K562 (cell line): ENCODE measurements around the gene ZCWPW1. TPM values are rescaled to one million over a fixed set of nuclear protein-coding genes. Genes with fewer than 3 reads are reported as not detected.

Experiments
- ASH1L ChIP-seq: fragments of 450-650 bp; IDR thresholded peaks from 2 replicates; pipeline ENCODE4 v1.6.1; 2018; ENCODE audit warnings: borderline replicate concordance, mild to moderate bottlenecking, low read depth; ENCODE audit not compliant: partially characterized antibody
- ATF1 ChIP-seq, 2 experiments: fragments of 450-650 bp in 1 of 2; IDR thresholded peaks; 2 replicates each; pipeline ENCODE4 v1.6.1; 2016; ENCODE audit warnings: missing compliant biosample characterization in 1 of 2, missing genetic modification characterization in 1 of 2
- BCLAF1 ChIP-seq, 2 experiments: fragments of 450-650 bp in 1 of 2; IDR thresholded peaks; 2 replicates each; pipeline ENCODE4 v1.6.1; 2011 to 2017; ENCODE audit warnings: low read depth in 2 of 2, antibody characterized with exemption in 1 of 2, borderline replicate concordance in 1 of 2, low read length in 1 of 2, mild to moderate bottlenecking in 1 of 2, mixed read lengths in 1 of 2; ENCODE audit not compliant: control insufficient read depth in 1 of 2
- CTCF ChIP-seq, 3 experiments: IDR thresholded peaks in 2 of 3; conservative IDR thresholded peaks in 1 of 3; 2 replicates each; pipeline ENCODE4 v1.5.1; 2011 to 2012; ENCODE audit warnings: low read length in 3 of 3, mild to moderate bottlenecking in 3 of 3, control low read depth in 2 of 3, improper control_type of control experiment in 1 of 3, inconsistent platforms in 1 of 3, low read depth in 1 of 3, mixed read lengths in 1 of 3, moderate library complexity in 1 of 3; ENCODE audit not compliant: insufficient read depth in 2 of 3
- HDAC2 ChIP-seq: fragments of 450-650 bp; IDR thresholded peaks from 2 replicates; pipeline ENCODE4 v1.6.1; 2016; ENCODE audit warnings: mild to moderate bottlenecking
- NKRF ChIP-seq: fragments of 450-650 bp; IDR thresholded peaks from 2 replicates; pipeline ENCODE4 v1.6.1; 2016; ENCODE audit warnings: borderline replicate concordance
- RAD51 ChIP-seq: fragments of 450-650 bp; IDR thresholded peaks from 2 replicates; pipeline ENCODE4 v1.7.1; 2016; ENCODE audit warnings: low read depth, mild to moderate bottlenecking, borderline replicate concordance
- SMAD3 ChIP-seq: fragments of 450-650 bp; formaldehyde crosslinking; conservative IDR thresholded peaks from 2 replicates; pipeline ENCODE4 v1.4.0; 2020; ENCODE audit warnings: mild to moderate bottlenecking
- USF2 ChIP-seq: sonication (generic); formaldehyde crosslinking; IDR thresholded peaks from 2 replicates; pipeline ENCODE4 v1.5.0; 2020; ENCODE audit warnings: missing genetic modification reagents
- ZMIZ1 ChIP-seq, 2 experiments: fragments of 150-350 bp in 1 of 2; IDR thresholded peaks; 2 replicates each; pipeline ENCODE4 v1.6.1; 2012 to 2016; ENCODE audit warnings: low read depth in 2 of 2, low read length in 2 of 2, mild to moderate bottlenecking in 1 of 2, moderate library complexity in 1 of 2
- ZNF282 ChIP-seq: sonication (generic); formaldehyde crosslinking; IDR thresholded peaks from 2 replicates; pipeline ENCODE4 v1.8.1; 2023; ENCODE audit warnings: missing genetic modification reagents
- polyA plus RNA-seq, 8 experiments: library from polyadenylated mRNA; depleted of rRNA in 4 of 8; stranded (reverse) in 5 of 8; unstranded in 3 of 8; fragments of >200 nt; fragmentation: Nextera tagmentation in 2 of 8; fragmentation: Illumina TruSeq in 1 of 8; extraction: Ambion mirVana in 2 of 8; extraction: Trizol in 1 of 8; gene quantifications; 2 replicates each; pipeline versions ENCODE4 v1.2.1 to v1.2.3, GENCODE V29; 2011 to 2014; ENCODE audit warnings: inconsistent platforms in 1 of 8, missing spikeins in 1 of 8
- total RNA-seq, 7 experiments: library from RNA; depleted of rRNA in 6 of 7; stranded (reverse); fragments of >200 nt in 6 of 7; fragmentation: Illumina TruSeq in 2 of 7; extraction: Trizol in 2 of 7; gene quantifications; 2 replicates each; pipeline versions ENCODE4 v1.2.1 to v1.2.3, GENCODE V29; 2011 to 2021; ENCODE audit warnings: low replicate concordance in 1 of 7

ZCWPW1 gene
- total and polyA plus RNA-seq, 9 of the 15 experiments (the other 6 are each of a cell fraction or from before 2014, with no cell fraction given): 0.18 to 1.7 (median 1.2) TPM

- TF ChIP-seq USF2 (CRISPR knock-in tag) (peak; percentile 94), ZNF282 (no peak), HDAC2 (peak; percentile 74), SMAD3 (CRISPR knock-in tag) (no peak), ASH1L (no peak), BCLAF1 (IDR thresholded peaks at IDR 0.05; ENCODE audit: borderline replicate concordance in 1 of 2, control insufficient read depth in 1 of 2, low read depth in 2 of 2, low read length in 1 of 2) (peak in 1 of 2 experiments; percentile 57; a peak in 1 of 4 replicates), ZMIZ1 (IDR thresholded peaks at IDR 0.05; ENCODE audit: low read depth in 2 of 2, low read length in 2 of 2) (peak in 1 of 2 experiments; percentile 78; a peak in 2 of 4 replicates), RAD51 (peak; percentile 88), CTCF (IDR thresholded peaks at IDR 0.05 in 2 of 3, conservative IDR thresholded peaks at IDR 0.05 in 1 of 3; ENCODE audit: insufficient read depth in 2 of 3, low read depth in 1 of 3, low read length in 3 of 3) (peak in 1 of 3 experiments; percentile 17; a peak in 1 of 6 replicates), ATF1 (CRISPR knock-in tag; IDR thresholded peaks at IDR 0.05) (peak; percentile 59), ATF1 (tag; IDR thresholded peaks at IDR 0.05) (peak; percentile 94), NKRF (peak; percentile 65)
Observed at GRCh38 chr7:100428967-100429636, 599 bp upstream of the ZCWPW1 start (continued).
